ENCODE measurements around the gene RBM48. TPM values are rescaled to one million over a fixed set of nuclear protein-coding genes. Genes with fewer than 3 reads are reported as not detected.

The RBM48 gene
- total RNA-seq, 1 experiment from 2014 or later: 14.6 TPM

DNA sequence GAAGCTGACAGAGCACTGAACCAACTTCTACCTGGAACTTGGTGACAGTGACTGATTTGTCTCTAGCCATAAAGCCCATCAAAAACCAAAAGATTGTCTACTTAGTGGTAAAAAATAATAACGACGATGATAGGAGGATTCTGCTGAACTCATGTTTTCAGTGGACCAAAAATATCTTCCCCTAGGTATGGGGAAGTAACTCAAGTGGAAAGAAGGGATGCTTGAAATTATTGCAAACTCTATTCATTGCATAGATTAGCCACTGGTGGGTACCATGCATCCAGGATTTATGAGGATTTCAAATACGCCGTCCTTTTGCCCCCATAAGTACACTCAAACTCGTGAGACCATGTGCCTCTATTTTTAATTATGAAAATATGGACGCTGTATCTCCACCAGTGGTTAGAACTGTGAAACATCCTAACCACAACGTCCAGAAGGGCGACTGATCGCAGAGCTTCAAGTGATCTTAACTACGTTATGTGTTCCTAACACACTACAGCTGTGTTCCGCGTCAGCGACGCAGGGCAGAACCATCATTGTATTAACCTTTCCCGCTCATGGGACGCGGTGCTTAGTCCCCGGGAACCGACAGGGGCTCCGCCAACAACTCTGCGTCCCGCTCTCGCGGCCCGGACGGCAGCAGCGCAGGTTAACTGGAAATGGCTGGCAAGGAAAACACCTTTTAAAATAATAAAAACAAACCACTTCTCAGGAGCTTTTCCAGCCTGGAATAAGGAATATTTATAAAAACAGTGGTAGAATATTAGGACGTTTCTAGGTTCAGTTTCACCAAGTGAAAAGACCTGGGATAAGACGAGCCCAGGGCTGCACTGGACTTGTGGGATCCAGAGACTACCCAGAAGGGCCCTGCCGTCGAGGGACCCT lies 1.1 kb upstream of the RBM48 start:
- peak; percentile 59 for ATAC-seq
- CTCF ChIA-PET: no interaction called here
- Histone ChIP-seq H3K9me3 (ENCODE audit: control insufficient read depth in 1 of 2, insufficient read depth in 1 of 2, low read depth in 1 of 2, low read length in 2 of 2) (no peaks in the 10 kb centered on the region), H3K4me1 (ENCODE audit: control insufficient read depth in 1 of 2, insufficient read depth in 2 of 2, low read length in 2 of 2) (peaks cover 5 to 12% of the 10 kb centered on the region in 2 experiments; a peak in 3 of 4 replicates), H2AFZ (ENCODE audit: low read depth, low read length, poor library complexity, severe bottlenecking) (peak overlapping the region; percentile 17), H3K27me3 (ENCODE audit: insufficient read depth, low read length) (no peaks in the 10 kb centered on the region), H3K27ac (ENCODE audit: low read depth, low read length) (peak overlapping the region; percentile 79), H3K9me2 (ENCODE audit: insufficient read depth) (no peaks in the 10 kb centered on the region), H3K36me3 (ENCODE audit: control insufficient read depth in 1 of 2, insufficient read depth in 2 of 2, low read length in 2 of 2) (peaks cover 5 to 9% of the 10 kb centered on the region in 2 experiments; a peak in 3 of 4 replicates), H3K9ac (ENCODE audit: low read length) (peak overlapping the region; percentile 91), H3K4me2 (ENCODE audit: low read length) (peak overlapping the region; percentile 88), H3K79me2 (ENCODE audit: insufficient read depth, low read length) (peaks cover 43% of the 10 kb centered on the region), H4K20me1 (ENCODE audit: insufficient read depth) (no peaks in the 10 kb centered on the region), H3K4me3 (replicated peaks in 1 of 2; ENCODE audit: low read depth in 1 of 2, low read length in 2 of 2) (peak overlapping the region; percentile 77 to 85)
- TF ChIP-seq EZH2phosphoT487 (IDR thresholded peaks at IDR 0.05; ENCODE audit: borderline replicate concordance) (no peak), CBX3 (IDR thresholded peaks at IDR 0.05; ENCODE audit: low read depth) (no peak), EGR1 (IDR thresholded peaks at IDR 0.05; ENCODE audit: low read depth) (no peak), ZNF274 (IDR thresholded peaks at IDR 0.05; ENCODE audit: low read depth, low read length) (no peak), FOSL1 (IDR thresholded peaks at IDR 0.05; ENCODE audit: low read depth) (no peak), EZH2 (IDR thresholded peaks at IDR 0.05) (no peak), ZFX (IDR thresholded peaks at IDR 0.05) (no peak), POLR2AphosphoS5 (IDR thresholded peaks at IDR 0.05; ENCODE audit: low read depth, low read length) (no peak), POLR2A (IDR thresholded peaks at IDR 0.05; ENCODE audit: borderline replicate concordance, extremely low read depth, insufficient read depth, insufficient read length) (no peak), SRF (IDR thresholded peaks at IDR 0.05; ENCODE audit: low read depth) (no peak), TCF7L2 (IDR thresholded peaks at IDR 0.05; ENCODE audit: borderline replicate concordance, extremely low read depth, insufficient read depth, insufficient read length) (no peak), RAD21 (IDR thresholded peaks at IDR 0.05; ENCODE audit: low read depth) (peak; percentile 22; the same call in 1 of the 2 replicates), SP1 (IDR thresholded peaks at IDR 0.05; ENCODE audit: low read depth) (no peak), SIN3A (IDR thresholded peaks at IDR 0.05; ENCODE audit: low read depth) (no peak), CEBPB (IDR thresholded peaks at IDR 0.05; ENCODE audit: low read depth) (no peak)
- TF ChIP-seq, protein P1, sequence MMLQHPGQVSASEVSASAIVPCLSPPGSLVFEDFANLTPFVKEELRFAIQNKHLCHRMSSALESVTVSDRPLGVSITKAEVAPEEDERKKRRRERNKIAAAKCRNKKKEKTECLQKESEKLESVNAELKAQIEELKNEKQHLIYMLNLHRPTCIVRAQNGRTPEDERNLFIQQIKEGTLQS (IDR thresholded peaks at IDR 0.05): no peak
- TF ChIP-seq, protein P2, sequence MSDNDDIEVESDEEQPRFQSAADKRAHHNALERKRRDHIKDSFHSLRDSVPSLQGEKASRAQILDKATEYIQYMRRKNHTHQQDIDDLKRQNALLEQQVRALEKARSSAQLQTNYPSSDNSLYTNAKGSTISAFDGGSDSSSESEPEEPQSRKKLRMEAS (IDR thresholded peaks at IDR 0.05): peak; percentile 40; the same call in 1 of the 2 replicates
- TF ChIP-seq, protein P3, sequence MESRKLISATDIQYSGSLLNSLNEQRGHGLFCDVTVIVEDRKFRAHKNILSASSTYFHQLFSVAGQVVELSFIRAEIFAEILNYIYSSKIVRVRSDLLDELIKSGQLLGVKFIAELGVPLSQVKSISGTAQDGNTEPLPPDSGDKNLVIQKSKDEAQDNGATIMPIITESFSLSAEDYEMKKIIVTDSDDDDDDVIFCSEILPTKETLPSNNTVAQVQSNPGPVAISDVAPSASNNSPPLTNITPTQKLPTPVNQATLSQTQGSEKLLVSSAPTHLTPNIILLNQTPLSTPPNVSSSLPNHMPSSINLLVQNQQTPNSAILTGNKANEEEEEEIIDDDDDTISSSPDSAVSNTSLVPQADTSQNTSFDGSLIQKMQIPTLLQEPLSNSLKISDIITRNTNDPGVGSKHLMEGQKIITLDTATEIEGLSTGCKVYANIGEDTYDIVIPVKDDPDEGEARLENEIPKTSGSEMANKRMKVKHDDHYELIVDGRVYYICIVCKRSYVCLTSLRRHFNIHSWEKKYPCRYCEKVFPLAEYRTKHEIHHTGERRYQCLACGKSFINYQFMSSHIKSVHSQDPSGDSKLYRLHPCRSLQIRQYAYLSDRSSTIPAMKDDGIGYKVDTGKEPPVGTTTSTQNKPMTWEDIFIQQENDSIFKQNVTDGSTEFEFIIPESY (IDR thresholded peaks at IDR 0.05; ENCODE audit: extremely low read depth, insufficient replicate concordance, low read length): no peak
- TF ChIP-seq, protein P4, sequence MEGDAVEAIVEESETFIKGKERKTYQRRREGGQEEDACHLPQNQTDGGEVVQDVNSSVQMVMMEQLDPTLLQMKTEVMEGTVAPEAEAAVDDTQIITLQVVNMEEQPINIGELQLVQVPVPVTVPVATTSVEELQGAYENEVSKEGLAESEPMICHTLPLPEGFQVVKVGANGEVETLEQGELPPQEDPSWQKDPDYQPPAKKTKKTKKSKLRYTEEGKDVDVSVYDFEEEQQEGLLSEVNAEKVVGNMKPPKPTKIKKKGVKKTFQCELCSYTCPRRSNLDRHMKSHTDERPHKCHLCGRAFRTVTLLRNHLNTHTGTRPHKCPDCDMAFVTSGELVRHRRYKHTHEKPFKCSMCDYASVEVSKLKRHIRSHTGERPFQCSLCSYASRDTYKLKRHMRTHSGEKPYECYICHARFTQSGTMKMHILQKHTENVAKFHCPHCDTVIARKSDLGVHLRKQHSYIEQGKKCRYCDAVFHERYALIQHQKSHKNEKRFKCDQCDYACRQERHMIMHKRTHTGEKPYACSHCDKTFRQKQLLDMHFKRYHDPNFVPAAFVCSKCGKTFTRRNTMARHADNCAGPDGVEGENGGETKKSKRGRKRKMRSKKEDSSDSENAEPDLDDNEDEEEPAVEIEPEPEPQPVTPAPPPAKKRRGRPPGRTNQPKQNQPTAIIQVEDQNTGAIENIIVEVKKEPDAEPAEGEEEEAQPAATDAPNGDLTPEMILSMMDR (IDR thresholded peaks at IDR 0.05 in 2 of 3, conservative IDR thresholded peaks at IDR 0.05 in 1 of 3; ENCODE audit: borderline replicate concordance in 1 of 3, insufficient read depth in 1 of 3, low read depth in 2 of 3, low read length in 2 of 3): 0 out of 6 replicates have a peak, but pooled peaks of 1 of the 3 experiments have one; percentile 17
- intact Hi-C loops (cut with micrococcal nuclease): loop anchor here (5.0 kb wide), 2 partner anchors 305 to 705 kb away; partner anchors contain the start of gene VPS50
- peak; percentile 37 for DNase-seq (ENCODE audit: low read depth, low spot score)
- POLR2A ChIA-PET: no interaction called here
- BruUV-seq (replicated peaks): TSS peak; percentile 67
- RAD21 ChIA-PET (ENCODE audit: low non-redundant PET in 1 of 2, low total read pairs in 2 of 2, uncharacterized antibody in 2 of 2, unreplicated experiment in 2 of 2): no interaction called here

Measured in HCT116 (cell line).